ENCODE results near the gene OR6B1.
"Not testable (repeated sequence)": the region's sequence is repeated elsewhere in the genome, so short reads cannot be mapped to it uniquely, and the experiment has no call there.

OR6B1 gene

DNA sequence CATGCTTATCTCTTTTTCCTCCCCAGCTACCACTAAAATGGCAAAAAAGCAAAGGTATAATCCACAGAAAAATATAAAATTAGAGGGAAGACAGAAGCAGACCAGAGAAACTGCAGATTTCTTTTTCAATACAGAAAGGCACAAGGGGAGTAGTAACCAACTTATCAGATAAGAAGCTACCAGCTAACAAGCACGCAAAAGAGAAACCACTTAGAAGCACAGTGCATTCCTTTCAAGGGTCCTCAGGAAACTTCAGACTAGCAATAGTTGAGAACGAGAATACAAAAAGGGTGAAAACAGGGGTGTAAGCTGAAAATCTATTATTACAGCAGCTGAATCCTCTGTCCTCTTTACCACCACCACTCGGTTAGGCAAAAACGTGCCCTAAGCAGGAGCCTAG lies 38.8 kb downstream of the OR6B1 start:
- no peak for DNase-seq (ENCODE audit: low read depth in 3 of 3)

- no peak for DNase-seq (ENCODE audit: low read depth in 3 of 3)
Measured at GRCh38 chr7:144048648-144049047, 48.5 kb downstream of the OR6B1 start, which contains the start of gene OR2A5. OR2A5 (plus strand) TSS chr7:144048948; CDS start chr7:144050402, 1,454 bp downstream.

- DNase-seq (ENCODE audit: low read depth in 3 of 3): no peak
Measured at GRCh38 chr7:144049491-144049890, 49.4 kb downstream of the OR6B1 start.

DNA sequence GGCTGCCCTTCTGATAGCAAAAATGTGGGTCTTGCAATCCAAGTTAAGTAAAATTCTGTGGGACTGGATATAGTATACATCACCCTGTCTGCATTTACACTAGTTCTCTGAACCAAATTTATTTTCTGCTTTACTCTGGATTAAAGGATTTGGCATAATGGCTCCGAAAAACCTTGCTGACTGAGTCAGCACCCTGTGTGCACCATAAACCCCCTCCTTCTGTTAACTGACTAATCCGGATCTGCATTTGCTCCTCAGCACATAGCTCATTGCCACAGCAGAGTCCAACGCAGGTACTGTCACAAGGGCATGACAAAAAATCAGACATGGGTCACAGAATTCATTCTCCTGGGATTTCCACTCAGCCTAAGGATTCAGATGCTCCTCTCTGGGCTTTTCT lies 50.0 kb downstream of the OR6B1 start:
- no peak for DNase-seq (ENCODE audit: low read depth in 3 of 3)

GRCh38 chr7:144050884-144051283 lies 50.8 kb downstream of the OR6B1 start:
- DNase-seq (ENCODE audit: low read depth in 3 of 3): not testable (repeated sequence)

DNA sequence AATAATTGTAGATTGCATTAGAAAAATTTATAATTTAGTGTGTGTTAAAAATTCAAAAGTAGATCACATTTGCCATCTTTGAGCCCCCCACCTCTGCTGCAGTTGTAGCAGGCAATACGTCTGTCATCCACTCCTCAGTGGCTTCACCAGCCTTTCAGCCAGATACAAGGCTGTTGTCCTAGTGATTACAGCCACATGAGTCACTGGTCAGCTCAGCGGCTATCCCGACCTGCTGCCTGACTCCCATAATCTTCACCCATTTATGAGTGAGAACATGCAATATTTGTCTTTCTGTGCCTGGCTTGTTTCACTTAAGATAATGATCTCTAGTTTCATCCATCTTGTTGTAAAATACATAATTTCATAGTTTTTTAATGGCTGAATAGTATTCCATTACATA lies 57.8 kb downstream of the OR6B1 start:
- no peak for DNase-seq (ENCODE audit: low read depth in 3 of 3)
